Heart left ventricle (tissue), 16 donors: Measurements from ENCODE around the gene OR8K3. TPM values are rescaled to one million over a fixed set of nuclear protein-coding genes. Genes with fewer than 3 reads are reported as not detected.
A peak's percentile ranks its signal among the peaks of the same experiment; 100 is the strongest.

ENCODE experiments used
- ATAC-seq, 4 donors: fragments of 200-7000 bp; cut with Tn5 transposase; one replicate each; pipeline ENCODE4 v1.9.1; 2020 to 2022; ENCODE audit warnings: moderate library complexity in 4 of 4, mild to moderate bottlenecking in 3 of 4, moderate number of reproducible peaks in 1 of 4
- DNase-seq, 5 donors: peaks; one replicate each; pipeline ENCODE4 v3.0.0-alpha.2; 2020
- H3K27ac ChIP-seq, 12 donors: fragments of 200-600 bp; sonication (generic) in 4 of 12; one replicate each; pipeline versions ENCODE4 v1.5.0 to v1.8.0; 2016 to 2022; ENCODE audit warnings: mild to moderate bottlenecking in 2 of 12
- H3K27me3 ChIP-seq, 9 donors: fragments of 200-600 bp; sonication (generic) in 2 of 9; one replicate each; pipeline versions ENCODE4 v1.5.1 to v1.8.0; 2016 to 2022; ENCODE audit warnings: mild to moderate bottlenecking in 3 of 9
- H3K36me3 ChIP-seq, 9 donors: fragments of 200-600 bp; sonication (generic) in 2 of 9; one replicate each; pipeline versions ENCODE4 v1.5.0 to v1.8.0; 2018 to 2022; ENCODE audit warnings: mild to moderate bottlenecking in 2 of 9
- H3K4me1 ChIP-seq, 12 donors: fragments of 200-600 bp; sonication (generic) in 4 of 12; one replicate each; pipeline versions ENCODE4 v1.5.0 to v1.8.0; 2016 to 2022; ENCODE audit warnings: mild to moderate bottlenecking in 3 of 12
- H3K4me3 ChIP-seq, 12 donors: fragments of 200-600 bp; sonication (generic) in 4 of 12; one replicate each; pipeline versions ENCODE4 v1.5.0 to v1.8.0; 2017 to 2022; ENCODE audit warnings: mild to moderate bottlenecking in 9 of 12, moderate library complexity in 4 of 12
- H3K9me3 ChIP-seq, 12 donors: fragments of 200-600 bp; sonication (generic) in 4 of 12; one replicate each; pipeline versions ENCODE4 v1.5.0 to v1.8.0; 2016 to 2022; ENCODE audit warnings: mild to moderate bottlenecking in 1 of 12
- CTCF ChIP-seq, 12 donors: fragments of 200-600 bp; sonication (generic) in 4 of 12; IDR thresholded peaks; one replicate each; pipeline versions ENCODE4 v1.5.0 to v1.8.0; 2018 to 2022; ENCODE audit warnings: antibody characterized with exemption in 12 of 12, mild to moderate bottlenecking in 5 of 12
- POLR2A ChIP-seq, 2 donors: fragments of 450-650 bp; IDR thresholded peaks; one replicate each; pipeline ENCODE4 v1.6.1; 2017; ENCODE audit warnings: antibody characterized with exemption in 2 of 2, mild to moderate bottlenecking in 2 of 2, moderate library complexity in 2 of 2
- WGBS, 4 donors: extraction: QIAGEN DNeasy Blood & Tissue Kit in 2 of 4; methylation state at CpG; one replicate each; pipeline versions ENCODE4 v1.1.5 to v1.1.7; 2013 to 2018; 5-methylcytosine and 5-hydroxymethylcytosine counted together
- intact Hi-C, 10 donors: fragments of 100-400 bp; cut with DNase I; formaldehyde crosslinking; loops; one replicate each; pipeline versions ENCODE4 v1.11.1 to v1.14.2; 2022
- polyA plus RNA-seq, 2 donors: library from polyadenylated mRNA; stranded (reverse); fragments of 200-250 nt; gene quantifications; one replicate each; pipeline ENCODE4 v1.2.3, GENCODE V29; 2013
- total RNA-seq, 9 donors: library from RNA; depleted of rRNA in 2 of 9; stranded (reverse); fragments of >200 nt in 2 of 9; fragmentation: NEBNext Ultra II Directional in 3 of 9; extraction: Animal tissue kit (Norgen Biotek cat#: 25700) in 3 of 9; gene quantifications; one replicate each; pipeline versions ENCODE4 v1.1.0 to v1.2.4, GENCODE V29; 2016 to 2023
- donor health status: ischemic (EF 13 %, LVEDD 7.1; RV severe dilation, severe dysfunction).
- donor health status: healthy with polysubstance abuse.
- donor health status: DM: no; HTN: yes; CAD: no.
- donor health status: DM: no; HTN: no; CAD: no.
- donor health status: ischemic (EF 25% LVEDD 6.9; RV normal size, moderate dysfunction).
- donor health status: ischemic (EF 25% LVEDD 5.7; RV mildly dilated, moderate dysfunction).
- donor health status: healthy.
- donor health status: DM: yes; HTN: yes; CAD: no.
- donor health status: ischemic (EF 35%, LVEDD 5.7; RV mildly dilated, moderate dysfunction).
- donor health status: nonischemic (EF 11% LVEDD 7.7; RV severe dilation, severe dysfunction).
- donor health status: DM: yes; HTN: yes; CAD: no.
- donor health status: PGD.
- donor health status: ischemic (EF 29% LVEDD 5.4; RV normal size, mild dysfunction).
- donor health status: nonischemic (EF 23%, LVEDD 6.1; RV moderate dilation, normal function).

The OR8K3 gene
- total and polyA plus RNA-seq, 11 donors = not detected

GRCh38 chr11:56296898-56297297, 18.0 kb upstream of the OR8K3 start:
- intact Hi-C loops = no loop called here
- no peaks in the 10 kb centered on the region for H3K4me1 ChIP-seq
- ATAC-seq (no peak), DNase-seq (no peak)
- no peaks in the 10 kb centered on the region for H3K36me3 ChIP-seq
- 72 to 79% (median 75%) methylated on average over 4 of the region's 4 CpGs for WGBS, 4 donors
- TF ChIP-seq CTCF (IDR thresholded peaks at IDR 0.05) (no peak), POLR2A (IDR thresholded peaks at IDR 0.05) (no peak)
- H3K27ac ChIP-seq = no peak overlapping the region
- H3K27me3 ChIP-seq = no peaks in the 10 kb centered on the region
- no peak overlapping the region for H3K4me3 ChIP-seq
- no peaks in the 10 kb centered on the region for H3K9me3 ChIP-seq

- ATAC-seq = no peak
- Histone ChIP-seq H3K9me3 (peaks cover 0 to 25% (median 0%) of the 10 kb centered on the region in 12 donors), H3K27ac (no peak overlapping the region), H3K4me3 (no peak overlapping the region), H3K27me3 (no peaks in the 10 kb centered on the region), H3K36me3 (no peaks in the 10 kb centered on the region), H3K4me1 (no peaks in the 10 kb centered on the region)
- TF ChIP-seq CTCF (IDR thresholded peaks at IDR 0.05) (no peak), POLR2A (IDR thresholded peaks at IDR 0.05) (no peak)
- DNase-seq = no peak
- intact Hi-C loops = no loop called here
- 74 to 87% (median 82%) methylated on average over 3 of the region's 3 CpGs for WGBS, 4 donors
Observed at GRCh38 chr11:56307836-56308235, 7.1 kb upstream of the OR8K3 start.

DNA sequence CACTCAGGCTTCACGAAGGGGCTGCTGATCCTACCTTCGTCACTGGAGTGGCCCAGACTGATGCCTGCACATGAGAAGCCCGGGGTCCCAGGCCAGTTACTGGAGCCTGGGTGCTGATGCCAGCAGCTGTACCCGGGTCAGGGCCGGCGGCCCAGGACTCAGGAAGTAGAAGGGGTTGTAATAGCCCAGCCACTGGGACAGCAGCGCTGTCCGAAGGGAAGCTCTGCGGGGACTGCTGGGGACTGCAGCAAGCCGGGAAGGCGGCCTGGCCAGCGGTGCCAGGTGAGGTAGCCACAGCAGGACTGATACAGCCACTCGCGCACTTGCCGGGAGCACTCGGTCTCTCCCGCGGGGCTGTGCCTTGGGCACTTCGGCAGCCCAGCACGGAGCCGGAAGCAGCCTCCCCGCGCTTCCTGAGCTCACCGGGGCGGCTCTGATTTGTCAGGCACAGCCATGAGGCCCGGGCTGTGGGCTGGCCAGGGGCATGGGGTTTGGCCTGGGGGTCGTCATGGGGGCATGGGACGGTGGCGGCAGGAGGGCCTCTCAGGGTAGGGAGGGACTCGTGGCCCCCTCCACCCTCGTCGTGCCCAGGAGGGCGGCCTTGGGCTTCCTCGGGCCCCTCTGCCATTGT, 17.0 kb downstream of the OR8K3 start:
- intact Hi-C loops = no loop called here
- whole genome bisulfite sequencing, 4 donors = 85 to 91% (median 90%) methylated on average over 12 to 34 of the region's 34 CpGs
- Histone ChIP-seq H3K36me3 (no peaks in the 10 kb centered on the region), H3K27ac (no peak overlapping the region), H3K4me3 (no peak overlapping the region), H3K27me3 (no peaks in the 10 kb centered on the region), H3K4me1 (no peaks in the 10 kb centered on the region), H3K9me3 (peaks cover 0 to 7% (median 0%) of the 10 kb centered on the region in 12 donors)
- no peak for TF ChIP-seq POLR2A (IDR thresholded peaks at IDR 0.05)
- TF ChIP-seq CTCF (IDR thresholded peaks at IDR 0.05) = no peak
- ATAC-seq (no peak), DNase-seq (peak in 1 of 5 donors; percentile 53)

GRCh38 chr11:56333156-56333555, 18.2 kb downstream of the OR8K3 start:
- TF ChIP-seq CTCF (IDR thresholded peaks at IDR 0.05) (no peak), POLR2A (IDR thresholded peaks at IDR 0.05) (no peak)
- Histone ChIP-seq H3K27ac (no peak overlapping the region), H3K9me3 (peaks cover 0 to 7% (median 0%) of the 10 kb centered on the region in 12 donors), H3K27me3 (no peaks in the 10 kb centered on the region), H3K4me1 (no peaks in the 10 kb centered on the region), H3K36me3 (no peaks in the 10 kb centered on the region), H3K4me3 (no peak overlapping the region)
- ATAC-seq (no peak), DNase-seq (no peak)
- WGBS, 4 donors = 39 to 60% (median 47%) methylated on average over 3 of the region's 3 CpGs
- intact Hi-C loops = no loop called here
